ENCODE measurements around the gene OTOGL. TPM values are rescaled to one million over a fixed set of nuclear protein-coding genes. Genes with fewer than 3 reads are reported as not detected.
"Not testable (repeated sequence)": the region's sequence is repeated elsewhere in the genome, so short reads cannot be mapped to it uniquely, and the experiment has no call there.

OTOGL gene
- total RNA-seq, 4 donors from 2014 or later: 0.19 to 0.63 (median 0.37) TPM

GRCh38 chr12:80121661-80122060 is 22.3 kb downstream of the OTOGL start:
- DNase-seq (ENCODE audit: low spot score) (no peak), ATAC-seq (ENCODE audit: low FRiP score) (no peak)
- TF ChIP-seq CTCF (IDR thresholded peaks at IDR 0.05): no peak

DNA sequence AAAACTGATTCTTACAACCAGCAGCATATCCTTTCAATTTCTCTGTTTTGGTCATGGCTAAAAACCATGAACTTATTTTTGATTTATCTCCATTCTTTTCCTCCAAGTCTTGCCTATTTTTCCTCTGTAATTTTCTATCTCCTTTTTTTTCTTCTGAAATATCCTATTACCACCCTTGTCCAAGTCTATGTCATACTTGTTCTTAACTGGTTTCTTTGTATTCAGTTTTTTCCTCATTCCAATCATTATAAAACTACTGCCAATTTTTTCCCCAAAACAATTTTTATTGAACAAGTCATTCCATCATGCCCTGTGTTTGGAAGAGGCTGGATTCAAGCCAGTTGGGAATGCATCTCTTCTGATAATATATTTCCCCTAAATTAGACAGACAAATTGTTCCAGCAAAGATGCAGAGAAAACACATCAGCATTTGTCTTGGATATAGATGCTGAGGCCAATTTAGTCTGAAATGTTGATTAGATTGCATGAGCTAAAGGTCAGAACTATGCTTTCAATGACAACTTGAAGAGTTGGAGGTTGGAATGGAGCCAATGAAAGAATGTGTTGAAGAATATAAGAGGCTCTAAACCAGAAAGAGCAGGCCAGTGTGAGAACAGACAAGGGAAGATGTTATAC is 30.7 kb downstream of the OTOGL start:
- ATAC-seq (ENCODE audit: low FRiP score): no peak
- no peak for TF ChIP-seq CTCF (IDR thresholded peaks at IDR 0.05)
- DNase-seq (ENCODE audit: low spot score): no peak

DNA sequence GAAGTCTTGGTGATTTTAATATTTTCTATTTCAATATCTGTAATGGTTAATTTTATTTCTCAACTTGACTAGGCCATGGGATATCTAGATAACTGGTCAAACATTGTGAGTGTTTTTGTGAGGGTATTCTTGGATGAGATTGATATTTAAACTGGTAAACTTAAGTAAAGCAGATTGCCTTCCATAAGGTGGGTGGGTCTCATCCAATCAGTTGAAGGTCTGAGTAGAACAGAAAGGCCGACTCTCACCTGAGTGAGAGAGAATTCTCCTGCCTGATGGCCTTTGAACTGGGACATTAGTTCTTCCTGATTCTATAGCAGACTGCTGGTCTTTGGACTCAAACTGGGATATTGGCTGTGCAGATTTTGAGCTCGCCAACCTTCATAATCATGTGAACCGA is 36.3 kb downstream of the OTOGL start:
- ATAC-seq (ENCODE audit: low FRiP score) (no peak), DNase-seq (ENCODE audit: low spot score) (no peak)
- TF ChIP-seq CTCF (IDR thresholded peaks at IDR 0.05): no peak

DNA sequence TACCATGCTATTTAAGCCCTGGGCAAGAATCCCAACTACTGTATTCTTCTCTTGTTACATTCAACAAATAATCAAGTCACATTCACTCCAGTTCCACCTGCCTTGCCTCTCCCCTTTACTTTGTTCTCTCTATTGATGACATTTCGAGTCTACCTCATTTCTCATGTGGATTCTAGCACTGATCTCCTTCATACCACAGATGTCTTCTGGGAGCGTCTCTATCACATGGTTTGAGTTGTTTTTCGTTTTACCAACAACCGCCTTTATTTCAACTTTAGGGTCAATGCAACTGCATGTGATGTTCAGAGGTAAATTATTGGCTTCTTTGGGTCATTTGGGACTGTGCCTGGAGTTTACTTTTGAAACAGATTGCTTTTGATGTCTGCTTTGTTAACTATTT is 40.7 kb downstream of the OTOGL start:
- no peak for TF ChIP-seq CTCF (IDR thresholded peaks at IDR 0.05)
- ATAC-seq (ENCODE audit: low FRiP score) (no peak), DNase-seq (ENCODE audit: low spot score) (no peak)

DNA sequence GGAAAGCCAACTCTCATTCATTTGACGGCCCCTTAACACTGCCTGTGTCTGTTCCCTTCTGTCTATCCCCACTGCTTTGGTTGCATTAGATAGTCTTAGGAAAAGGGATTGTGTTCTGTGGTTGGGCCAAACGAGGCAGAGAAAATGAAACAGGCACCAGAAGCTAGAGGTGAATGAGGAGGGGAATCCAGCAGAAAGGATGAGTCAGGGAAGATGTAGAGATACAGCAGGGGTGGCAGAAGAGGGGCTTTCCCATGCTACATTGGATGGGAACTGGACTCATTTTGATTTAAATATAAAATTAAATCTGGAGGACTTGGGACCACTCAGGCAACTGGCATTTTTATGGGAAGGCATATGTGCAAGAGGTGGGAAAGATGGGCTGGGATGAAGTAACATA is 43.3 kb downstream of the OTOGL start:
- ATAC-seq (ENCODE audit: low FRiP score) (no peak), DNase-seq (ENCODE audit: low spot score) (no peak)
- TF ChIP-seq CTCF (IDR thresholded peaks at IDR 0.05): no peak

DNA sequence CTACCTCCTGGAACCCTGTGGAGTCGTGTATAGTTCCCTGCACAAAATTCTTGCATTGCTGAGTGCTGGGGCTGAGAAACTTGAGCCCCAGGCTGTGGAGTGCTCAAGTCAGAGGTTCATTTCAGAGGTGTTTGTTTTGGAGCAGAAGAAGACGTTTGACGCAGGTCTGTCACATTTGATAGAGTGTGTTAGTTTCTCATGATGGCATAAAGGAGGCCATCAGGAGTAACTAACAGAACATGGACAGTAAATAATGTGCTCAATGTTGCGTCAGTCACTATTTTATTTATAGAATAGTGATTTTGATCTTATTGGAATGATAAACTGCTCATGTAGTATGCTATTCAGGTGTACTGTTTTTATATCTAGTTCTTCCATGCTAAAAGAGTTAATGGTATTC is 44.2 kb downstream of the OTOGL start:
- no peak for ATAC-seq (ENCODE audit: low FRiP score)
- no peak for TF ChIP-seq CTCF (IDR thresholded peaks at IDR 0.05)
- no peak for DNase-seq (ENCODE audit: low spot score)

GRCh38 chr12:80149547-80150313 is 50.4 kb downstream of the OTOGL start:
- DNase-seq (ENCODE audit: low spot score); ATAC-seq (ENCODE audit: low FRiP score): not testable (repeated sequence)
